ENCODE results near the gene VWA2.

Gene VWA2

GRCh38 chr10:114282526-114282925 lies 43.5 kb downstream of the VWA2 start:
- TF ChIP-seq USF1 (IDR thresholded peaks at IDR 0.05) (no peak), RAD21 (IDR thresholded peaks at IDR 0.05; ENCODE audit: low read depth) (no peak), YY1 (IDR thresholded peaks at IDR 0.05; ENCODE audit: low read depth) (no peak), TCF12 (IDR thresholded peaks at IDR 0.05; ENCODE audit: low read depth) (no peak), CEBPB (IDR thresholded peaks at IDR 0.05) (no peak), ZBTB7A (IDR thresholded peaks at IDR 0.05; ENCODE audit: low read depth) (no peak), EP300 (IDR thresholded peaks at IDR 0.05; ENCODE audit: borderline replicate concordance) (no peak), TEAD4 (IDR thresholded peaks at IDR 0.05) (no peak), FOXM1 (IDR thresholded peaks at IDR 0.05; ENCODE audit: borderline replicate concordance, low read depth) (no peak), MAX (IDR thresholded peaks at IDR 0.05) (no peak), NFIC (IDR thresholded peaks at IDR 0.05) (no peak), TAF1 (IDR thresholded peaks at IDR 0.05; ENCODE audit: low read depth) (no peak), REST (IDR thresholded peaks at IDR 0.05; ENCODE audit: low read depth) (no peak)

- no peak for TF ChIP-seq REST (IDR thresholded peaks at IDR 0.05; ENCODE audit: low read depth)
- TF ChIP-seq CEBPB (IDR thresholded peaks at IDR 0.05) = no peak
- TF ChIP-seq TAF1 (IDR thresholded peaks at IDR 0.05; ENCODE audit: low read depth) = no peak
- TF ChIP-seq USF1 (IDR thresholded peaks at IDR 0.05) = no peak
- no peak for TF ChIP-seq NFIC (IDR thresholded peaks at IDR 0.05)
- no peak for TF ChIP-seq YY1 (IDR thresholded peaks at IDR 0.05; ENCODE audit: low read depth)
Measured at GRCh38 chr10:114283091-114283490, 44.0 kb downstream of the VWA2 start.

- TF ChIP-seq YY1 (IDR thresholded peaks at IDR 0.05; ENCODE audit: low read depth) = no peak
- no peak for TF ChIP-seq RAD21 (IDR thresholded peaks at IDR 0.05; ENCODE audit: low read depth)
- no peak for TF ChIP-seq CREB1 (IDR thresholded peaks at IDR 0.05; ENCODE audit: low read depth)
- TF ChIP-seq CEBPB (IDR thresholded peaks at IDR 0.05) = no peak
- TF ChIP-seq ZBTB7A (IDR thresholded peaks at IDR 0.05; ENCODE audit: low read depth) = no peak
- no peak for TF ChIP-seq EP300 (IDR thresholded peaks at IDR 0.05; ENCODE audit: borderline replicate concordance)
- no peak for TF ChIP-seq USF1 (IDR thresholded peaks at IDR 0.05)
- TF ChIP-seq EGR1 (IDR thresholded peaks at IDR 0.05) = no peak
- no peak for TF ChIP-seq NFIC (IDR thresholded peaks at IDR 0.05)
- TF ChIP-seq TEAD4 (IDR thresholded peaks at IDR 0.05) = no peak
- no peak for TF ChIP-seq TAF1 (IDR thresholded peaks at IDR 0.05; ENCODE audit: low read depth)
- no peak for TF ChIP-seq TCF12 (IDR thresholded peaks at IDR 0.05; ENCODE audit: low read depth)
- no peak for TF ChIP-seq REST (IDR thresholded peaks at IDR 0.05; ENCODE audit: low read depth)
- no peak for TF ChIP-seq MAX (IDR thresholded peaks at IDR 0.05)
- no peak for TF ChIP-seq FOXM1 (IDR thresholded peaks at IDR 0.05; ENCODE audit: borderline replicate concordance, low read depth)
Measured at GRCh38 chr10:114283535-114284234, 44.6 kb downstream of the VWA2 start.

All from Ishikawa (cell line).